NOMO-1 treated with DMSO at 0.1 percent for 48 hours (cell line): ENCODE results near the gene ZNF343.
A peak's percentile ranks its signal among the peaks of the same experiment; 100 is the strongest.
"Not testable (repeated sequence)": the region's sequence is repeated elsewhere in the genome, so short reads cannot be mapped to it uniquely, and the experiment has no call there.

Source experiments
- DNase-seq: peaks from one replicate; lab custom pipeline; 2025; ENCODE audit not compliant: unreplicated experiment; lab: John Stamatoyannopoulos, UW

ZNF343 gene

DNA sequence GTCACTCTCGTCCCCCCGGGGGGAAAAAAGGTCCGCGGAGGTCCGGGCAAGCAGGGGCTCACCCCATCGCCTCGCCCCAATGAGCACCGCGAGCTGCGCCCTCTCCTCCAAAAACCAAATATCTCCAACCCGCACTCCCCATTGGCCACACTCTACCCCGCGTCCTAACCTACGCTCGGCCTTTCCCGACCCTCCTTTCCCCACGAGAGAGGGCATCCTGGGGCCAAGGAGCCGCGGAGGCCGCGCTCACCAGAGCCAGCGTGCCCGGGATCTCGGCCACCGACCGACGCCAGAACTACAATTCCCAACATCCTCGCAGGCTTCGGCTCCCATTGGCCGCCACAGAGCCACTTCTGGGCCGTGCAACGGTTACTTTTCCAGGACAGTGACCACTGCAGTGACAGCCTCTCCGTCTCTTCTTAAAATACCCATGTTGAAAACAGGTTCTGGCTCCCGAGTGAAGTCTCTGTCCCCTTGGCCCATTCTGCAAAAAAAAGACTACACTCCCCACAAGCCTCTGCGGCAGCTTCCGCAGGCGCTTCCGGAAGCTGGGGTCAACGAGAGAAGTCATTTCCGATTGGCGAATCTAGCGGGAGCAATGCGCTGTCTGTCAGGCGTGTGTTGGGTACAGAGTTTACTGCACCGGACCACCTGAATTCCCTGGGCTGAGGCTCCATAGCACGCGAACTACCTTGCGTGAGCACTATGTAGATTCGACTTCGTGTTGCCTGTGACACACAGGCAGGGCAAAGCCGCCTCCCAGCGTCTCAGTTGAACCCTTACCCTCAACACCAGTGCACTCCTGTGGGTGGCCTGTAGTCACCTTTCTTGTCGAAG lies at the start of gene ZNF343:
Gene ZNF343, minus strand, starts transcription at position 285 of the 837 bp plus-strand sequence. CDS start 15,020 bp downstream, outside the sequence.
- DNase-seq = peak; percentile 86

DNA sequence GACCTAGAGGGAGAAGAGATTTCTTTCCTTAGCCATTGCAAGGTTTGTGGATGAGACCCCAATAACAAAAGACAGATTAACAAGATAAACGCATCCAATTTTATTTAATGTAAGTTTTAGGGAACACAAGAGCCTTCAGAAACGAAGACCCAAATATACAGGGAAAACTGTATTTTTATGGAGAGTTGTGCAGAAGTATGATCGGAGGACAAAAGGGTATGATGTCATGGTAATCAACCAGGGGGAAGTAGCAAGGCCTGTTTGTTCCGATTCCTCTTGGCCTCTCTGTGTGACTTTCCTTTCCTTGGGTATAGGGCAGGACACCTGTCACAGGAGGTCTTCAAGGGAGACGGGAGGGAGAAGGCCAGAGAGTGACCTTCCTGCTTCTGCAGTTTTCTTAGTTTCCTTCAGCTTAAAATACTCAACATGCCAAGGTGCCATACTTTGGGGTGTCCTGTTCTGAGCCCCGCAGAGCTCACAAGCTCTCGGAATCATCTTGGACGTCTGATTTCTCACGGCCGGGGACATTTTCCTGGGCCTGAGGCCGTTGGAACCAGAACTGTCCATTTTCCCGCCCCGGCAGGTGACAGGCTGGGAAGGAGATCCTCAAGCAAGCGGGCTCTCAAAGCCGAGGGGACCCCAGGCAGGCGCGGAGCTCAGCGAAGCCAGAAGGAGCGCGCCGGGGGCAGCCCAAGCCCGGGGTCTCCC lies 49.3 kb upstream of the ZNF343 start:
- DNase-seq = no peak

DNA sequence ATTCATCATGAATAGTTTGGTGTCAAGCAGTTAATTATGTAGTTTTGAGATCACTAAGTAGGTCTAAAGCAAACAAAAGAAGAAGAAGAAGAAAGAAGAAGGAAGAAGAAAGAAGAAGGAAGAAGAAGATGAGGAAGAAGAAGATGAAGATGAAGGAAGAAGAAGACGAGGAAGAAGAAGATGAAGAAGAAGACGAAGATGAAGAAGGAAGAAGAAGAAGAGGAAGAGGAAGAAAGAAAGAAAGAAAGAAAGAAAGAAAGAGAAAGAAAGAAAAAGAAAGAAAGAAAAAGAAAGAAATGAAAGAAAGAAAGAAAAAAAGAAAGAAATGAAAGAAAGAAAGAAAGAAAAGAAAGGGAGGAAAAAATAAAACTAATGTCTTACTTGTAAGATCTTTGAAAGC lies 36.9 kb upstream of the ZNF343 start:
- no peak for DNase-seq

DNA sequence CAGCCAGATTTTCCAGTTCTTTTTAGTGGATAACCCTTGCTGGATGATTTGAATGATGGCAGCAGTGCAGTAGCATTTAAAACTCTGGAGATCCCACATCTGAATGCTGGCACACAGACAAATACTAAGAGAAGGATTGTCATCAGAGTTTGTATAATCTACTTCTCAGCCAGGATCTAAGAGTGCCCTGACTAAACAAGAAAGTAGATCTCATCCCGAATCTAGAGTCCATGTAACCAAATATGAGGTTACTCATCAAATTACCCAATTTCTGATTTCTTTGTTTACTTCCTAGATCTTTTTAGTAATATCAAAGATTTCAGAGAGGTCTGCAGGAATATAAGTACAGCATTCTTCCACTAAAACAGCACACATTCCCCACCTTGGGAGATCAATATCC lies 35.5 kb upstream of the ZNF343 start:
- no peak for DNase-seq

DNA sequence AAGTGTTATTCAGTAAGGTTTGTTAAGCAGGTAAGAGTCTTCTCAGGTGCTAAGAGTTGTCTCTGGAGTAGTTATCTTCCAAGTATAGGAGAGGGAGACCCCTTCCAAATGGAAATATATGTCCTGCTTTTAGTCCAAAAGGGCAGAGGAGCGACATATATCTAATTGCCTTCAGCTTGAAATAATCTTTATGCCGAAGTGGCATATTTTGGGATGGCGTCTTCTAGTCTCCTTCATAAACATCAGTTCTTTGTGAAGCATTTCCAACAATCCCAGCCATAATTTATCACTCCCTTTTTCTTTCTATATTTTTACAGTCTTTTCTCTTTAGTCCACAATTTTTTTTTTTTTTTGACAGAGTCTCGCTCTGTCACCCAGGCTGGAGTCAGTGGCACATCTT lies 33.6 kb upstream of the ZNF343 start:
- DNase-seq = no peak

DNA sequence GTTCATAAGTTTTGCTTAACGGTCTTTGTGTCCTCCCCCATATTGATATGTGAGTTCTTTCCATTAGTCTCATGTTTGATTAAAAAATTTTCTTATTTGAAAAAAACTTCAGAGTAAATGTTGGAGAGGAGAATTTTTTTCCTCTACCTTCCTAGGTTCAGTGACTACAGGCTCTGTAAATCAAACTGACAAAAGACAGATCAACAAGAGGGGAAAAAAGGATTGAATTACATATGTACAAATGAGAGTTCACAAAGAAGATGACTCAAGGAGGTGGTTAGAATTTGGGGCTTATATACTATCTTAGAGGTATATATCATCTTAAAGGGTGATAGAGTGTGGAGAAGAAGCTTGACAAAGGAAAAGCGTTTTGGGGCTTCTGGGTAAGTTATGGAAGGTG lies 33.2 kb upstream of the ZNF343 start:
- DNase-seq = no peak

DNA sequence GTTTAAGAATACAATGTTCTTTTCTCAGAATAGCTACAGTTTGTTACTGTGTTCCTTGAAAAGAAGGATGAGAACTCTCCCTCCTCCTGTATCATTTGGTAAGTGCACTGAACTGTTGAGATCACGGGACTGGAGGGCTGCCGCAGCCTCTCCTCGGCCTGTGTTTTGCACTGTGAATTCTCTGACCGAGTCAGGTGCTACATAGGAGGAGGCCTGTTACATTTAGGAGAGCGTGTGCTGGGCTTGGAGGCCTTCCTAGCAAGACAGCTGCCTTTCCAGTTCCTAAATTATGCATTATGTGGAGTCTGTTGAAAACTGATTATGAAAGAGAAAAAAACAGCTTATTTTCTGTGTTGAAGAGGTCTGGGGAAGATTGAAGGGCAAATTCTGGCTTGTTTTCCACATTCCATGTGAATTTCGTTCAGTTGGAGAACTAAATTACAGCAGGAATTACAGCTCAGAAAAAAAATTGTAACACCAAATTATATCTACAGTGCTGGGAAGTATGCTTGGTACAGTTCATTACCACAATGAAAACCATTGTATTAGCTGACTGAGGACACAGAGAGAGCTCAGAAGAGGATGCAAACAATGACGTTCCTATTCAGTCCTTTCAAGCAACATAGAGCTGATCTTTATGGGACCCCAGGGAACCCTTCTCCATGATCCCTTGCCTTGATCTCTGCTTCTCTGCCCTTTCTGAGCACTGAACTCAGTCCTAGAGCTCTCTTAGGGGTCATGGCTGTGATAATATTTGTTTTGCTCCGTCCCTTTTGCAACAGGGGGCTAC lies 30.4 kb upstream of the ZNF343 start:
- DNase-seq = no peak

DNA sequence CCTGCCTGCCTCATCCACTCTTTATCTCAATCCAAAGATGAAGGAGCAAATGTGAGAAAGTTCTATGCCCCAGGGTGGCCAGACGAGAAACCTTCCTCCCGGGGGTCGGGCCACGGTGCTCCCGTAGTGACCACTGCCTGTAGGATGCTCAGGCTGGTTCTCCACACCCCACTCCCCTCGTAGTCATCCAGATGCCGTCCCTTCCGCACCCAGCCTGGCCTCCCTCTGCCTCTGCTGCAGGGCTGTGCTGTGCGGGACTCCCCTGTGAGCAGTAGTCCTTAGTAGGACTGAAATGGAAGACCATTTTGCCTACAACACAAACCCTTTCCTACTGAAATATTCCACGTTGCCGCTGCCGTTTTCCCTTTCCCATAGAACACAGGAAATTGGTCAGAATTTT lies 29.6 kb upstream of the ZNF343 start:
- no peak for DNase-seq

DNA sequence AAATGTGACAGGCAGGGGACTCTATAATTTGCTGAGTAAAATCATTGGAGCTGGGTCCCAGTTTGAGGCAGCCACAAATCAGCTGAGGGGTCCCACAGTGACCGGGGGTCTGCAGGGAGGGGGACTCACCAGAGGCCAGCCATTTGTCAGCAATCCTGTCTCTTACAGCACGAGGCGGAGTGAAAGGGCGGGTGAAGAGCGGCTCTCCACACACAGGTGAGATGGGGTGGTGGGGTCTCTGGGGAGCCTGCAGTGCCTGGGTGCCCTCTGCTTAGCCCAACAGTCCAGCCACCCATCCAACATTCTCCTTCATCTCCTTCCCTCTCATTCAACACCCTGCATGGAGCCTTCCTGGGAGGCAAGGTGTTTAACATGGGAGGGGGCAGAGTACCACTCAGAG lies 28.4 kb upstream of the ZNF343 start:
- DNase-seq = no peak

DNA sequence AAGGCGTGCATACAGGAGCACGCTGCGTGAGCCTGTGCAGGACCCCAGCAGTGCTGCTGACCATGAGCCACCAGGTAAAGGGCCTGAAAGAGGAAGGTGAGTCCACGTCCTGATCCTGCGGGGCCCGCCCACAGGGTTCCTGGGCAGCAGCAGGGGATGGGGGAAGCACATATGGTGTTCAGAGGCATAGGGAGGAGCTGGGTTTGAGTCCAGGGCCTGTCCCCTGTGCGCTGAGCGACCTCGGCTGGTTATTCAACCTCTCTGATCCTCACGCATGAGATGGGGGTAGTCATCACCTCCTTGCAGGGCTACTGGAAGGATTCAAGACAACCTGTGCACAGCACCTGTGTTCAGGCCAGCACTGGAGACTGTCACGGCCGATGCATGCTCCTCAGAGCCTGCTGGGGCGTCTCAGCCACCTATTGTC lies 27.9 kb upstream of the ZNF343 start, which contains the start of gene TMC2:
Gene TMC2, plus strand, starts transcription at position 14 of the 427 bp plus-strand sequence. Its CDS starts 49 bp downstream, at position 63.
- no peak for DNase-seq

DNA sequence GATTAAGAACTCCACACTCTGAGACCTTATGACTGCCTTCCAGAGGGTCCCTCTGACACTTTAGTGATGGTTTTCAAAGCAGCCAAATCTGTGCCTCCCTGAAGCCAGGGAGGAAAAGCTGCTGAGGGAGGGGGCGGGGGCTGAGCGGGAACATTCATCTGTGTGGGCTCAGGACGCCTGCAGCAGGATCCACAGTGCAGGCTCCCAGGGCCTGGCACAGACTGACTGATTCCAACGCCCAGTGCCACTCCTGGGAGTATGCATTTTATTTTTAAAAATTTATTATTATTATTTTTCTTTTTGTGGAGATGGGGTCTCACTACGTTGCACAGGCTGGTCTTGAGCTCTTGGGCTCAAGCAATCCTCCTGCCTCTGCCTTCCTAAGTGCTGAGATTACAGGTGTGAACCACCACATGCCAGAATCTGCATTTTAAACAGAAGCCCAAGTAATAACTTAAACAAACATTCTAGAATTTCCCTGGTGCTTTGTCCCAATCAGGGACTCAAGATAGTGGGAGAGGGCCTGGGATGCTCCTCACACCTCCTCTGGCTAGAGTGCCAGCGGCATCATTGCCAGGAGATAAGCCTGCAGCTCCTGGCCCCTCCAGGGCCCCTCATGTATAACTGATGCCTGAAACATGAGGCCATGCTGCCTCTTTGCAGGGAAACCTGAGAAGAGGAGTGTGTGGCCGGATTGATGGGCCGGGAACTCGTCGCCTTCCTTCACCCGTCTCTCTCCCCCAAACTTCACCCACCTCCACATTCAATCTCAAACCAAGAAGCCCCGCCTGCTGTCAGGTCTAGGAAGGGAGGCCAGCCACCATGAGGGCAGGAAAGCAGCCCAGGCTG lies 27.2 kb upstream of the ZNF343 start:
- no peak for DNase-seq

DNA sequence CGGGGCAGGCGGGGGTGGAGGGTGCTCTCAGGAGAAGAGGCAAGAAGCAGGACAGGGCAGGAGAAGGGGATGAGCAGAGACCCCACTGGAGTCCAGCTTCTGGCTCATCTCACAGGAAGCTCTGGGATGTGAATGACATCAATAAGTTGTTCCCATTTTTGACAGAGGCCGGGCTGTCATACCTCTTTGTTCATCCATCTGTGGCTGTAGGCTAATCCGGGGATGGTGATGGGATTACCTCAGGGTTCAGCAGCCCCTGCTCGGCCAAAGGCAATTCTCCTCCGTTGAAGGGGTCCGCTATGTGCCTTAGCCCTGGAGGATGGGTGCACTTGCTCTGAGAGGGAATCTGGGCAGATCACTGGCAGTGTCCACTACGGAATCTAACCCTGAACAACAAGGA lies 24.4 kb upstream of the ZNF343 start:
- DNase-seq = no peak

DNA sequence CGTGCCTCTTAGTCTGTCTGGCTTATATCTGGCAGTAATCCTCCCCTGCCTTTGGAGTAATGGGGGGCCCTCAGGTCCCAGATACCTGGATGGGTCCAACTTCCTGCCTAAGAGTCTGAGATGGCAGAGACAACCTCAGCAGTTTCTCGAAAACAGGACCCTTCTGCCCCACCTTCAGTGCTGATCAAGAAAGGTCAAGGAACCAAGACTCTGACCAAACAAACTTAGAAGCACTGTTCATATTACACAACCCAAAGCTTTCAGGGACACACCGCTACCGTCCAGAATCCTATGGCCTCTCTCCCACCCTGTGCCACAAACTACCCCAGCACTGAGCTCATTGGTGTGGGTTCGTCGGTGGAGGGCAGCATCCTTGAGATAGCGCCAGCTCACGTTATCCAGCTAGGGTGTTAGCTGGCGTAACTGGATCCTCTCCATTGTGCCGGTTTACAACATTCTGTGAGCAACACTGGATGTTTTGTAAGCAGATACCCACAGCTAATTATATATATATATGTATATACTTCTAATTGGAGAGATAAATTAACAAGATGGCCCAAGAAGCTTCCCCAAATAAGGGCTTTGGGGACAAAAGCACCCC lies 20.1 kb upstream of the ZNF343 start:
- DNase-seq = no peak

DNA sequence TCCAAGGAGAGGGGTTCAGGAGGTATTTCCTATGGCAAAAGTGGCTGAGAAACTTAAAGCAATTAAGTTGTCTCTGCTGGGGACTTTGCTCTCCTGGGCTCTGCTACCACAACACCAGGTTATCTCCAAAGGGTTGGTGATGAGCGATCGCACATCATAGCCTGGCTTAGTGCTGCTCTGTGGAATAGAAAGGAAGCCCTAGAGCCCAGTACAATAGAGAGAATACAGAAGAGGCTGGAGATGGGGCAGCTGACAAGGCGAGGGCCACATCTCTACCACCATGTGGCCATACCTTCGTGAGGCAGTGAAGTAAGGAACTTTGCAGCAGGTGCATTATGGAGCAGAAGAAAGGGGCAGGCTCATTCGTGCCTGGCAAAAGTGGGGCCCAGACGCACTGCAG lies 19.0 kb upstream of the ZNF343 start:
- DNase-seq = no peak

DNA sequence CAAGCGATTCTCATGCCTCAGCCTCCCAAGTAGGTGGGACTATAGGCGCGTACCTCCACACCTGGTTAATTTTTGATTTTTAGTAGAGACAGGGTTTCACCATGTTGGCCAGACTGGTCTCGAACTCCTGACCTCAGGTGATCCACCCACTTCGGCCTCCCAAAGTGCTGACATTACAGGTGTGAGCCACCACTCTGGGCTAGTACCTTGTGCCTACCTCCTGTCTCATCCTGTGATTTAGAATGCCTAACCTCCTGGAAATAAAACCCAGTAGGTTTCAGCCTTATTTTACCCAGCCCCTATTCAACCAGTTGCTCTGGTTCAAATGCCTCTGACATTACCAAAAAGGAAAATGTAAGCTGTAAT lies 17.5 kb upstream of the ZNF343 start:
- not testable (repeated sequence) for DNase-seq

DNA sequence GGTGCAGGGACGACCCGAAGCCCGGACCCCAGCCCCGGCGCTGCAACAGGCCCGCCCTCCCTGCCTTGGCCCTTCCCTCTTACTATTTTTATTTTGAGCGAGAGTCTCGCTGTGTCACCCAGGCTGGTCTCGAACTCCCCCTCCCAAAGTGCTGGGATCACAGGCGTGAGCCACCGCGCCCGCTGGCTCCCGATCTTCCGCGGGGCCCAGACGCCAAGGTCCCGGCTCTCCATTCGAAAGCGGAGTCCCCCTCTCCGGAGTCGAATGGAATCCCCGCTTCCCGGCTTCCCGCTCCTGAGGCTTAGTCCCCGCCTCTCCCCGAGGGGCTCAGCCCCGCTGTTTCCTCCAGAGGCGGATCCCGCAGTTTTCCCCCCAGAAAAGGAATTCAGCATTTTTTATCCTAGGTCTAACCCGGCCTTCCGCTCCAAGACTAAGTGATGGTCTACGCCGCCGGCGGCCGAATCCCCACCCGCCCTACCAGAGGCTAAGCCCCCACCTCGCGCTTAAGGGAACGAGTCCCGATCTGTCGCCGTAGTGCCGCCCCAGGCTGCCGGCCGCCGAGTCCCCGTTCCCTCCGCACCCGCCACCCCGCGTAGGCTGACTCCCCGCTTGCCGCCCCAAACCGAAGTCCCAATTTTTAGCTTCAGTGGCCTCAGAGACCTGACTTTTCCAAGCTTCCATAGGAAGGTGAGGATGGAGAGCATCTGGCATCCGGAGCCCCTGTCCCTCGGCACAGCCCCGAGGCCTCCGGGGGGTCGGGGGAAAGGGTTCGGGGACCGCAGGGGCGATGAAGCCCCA lies 16.2 kb upstream of the ZNF343 start:
- DNase-seq = no peak

DNA sequence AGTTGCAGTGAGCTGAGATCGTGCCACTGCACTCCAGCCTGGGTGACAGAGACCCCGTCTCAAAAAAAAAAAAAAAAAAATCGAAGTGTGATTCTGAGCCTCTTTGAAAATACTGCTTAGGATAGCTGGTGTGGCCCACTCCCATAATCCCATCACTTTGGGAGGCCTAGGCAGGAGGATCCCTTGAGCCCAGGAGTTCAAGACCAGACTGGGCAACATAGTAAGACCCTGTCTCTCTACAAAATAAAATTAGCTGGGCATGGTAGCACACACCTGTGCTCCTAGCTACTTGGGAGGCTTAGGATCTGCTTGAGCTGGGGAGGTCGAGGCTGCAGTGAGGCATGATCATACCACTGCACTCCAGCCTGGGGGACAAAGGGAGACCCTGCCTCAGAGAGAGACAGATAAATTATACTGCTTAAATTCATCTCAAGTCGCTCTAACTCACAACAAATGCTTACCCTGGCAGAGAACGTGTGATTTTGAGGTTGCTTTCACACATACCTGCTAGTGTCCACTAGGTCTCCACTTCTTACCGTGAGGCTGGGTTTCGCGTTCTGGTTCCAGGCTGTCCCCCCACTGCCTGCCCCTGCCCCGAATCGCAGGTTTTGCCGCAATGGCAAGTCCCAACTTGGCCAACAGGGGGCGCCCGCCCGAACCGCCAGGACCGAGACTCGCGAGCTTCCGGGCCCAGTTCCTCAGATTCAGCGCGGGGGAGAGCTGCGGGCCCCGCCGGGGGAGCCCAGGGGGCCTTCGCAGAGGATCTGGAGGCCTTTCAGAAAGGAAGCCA lies 15.4 kb upstream of the ZNF343 start:
- peak; percentile 67 for DNase-seq

DNA sequence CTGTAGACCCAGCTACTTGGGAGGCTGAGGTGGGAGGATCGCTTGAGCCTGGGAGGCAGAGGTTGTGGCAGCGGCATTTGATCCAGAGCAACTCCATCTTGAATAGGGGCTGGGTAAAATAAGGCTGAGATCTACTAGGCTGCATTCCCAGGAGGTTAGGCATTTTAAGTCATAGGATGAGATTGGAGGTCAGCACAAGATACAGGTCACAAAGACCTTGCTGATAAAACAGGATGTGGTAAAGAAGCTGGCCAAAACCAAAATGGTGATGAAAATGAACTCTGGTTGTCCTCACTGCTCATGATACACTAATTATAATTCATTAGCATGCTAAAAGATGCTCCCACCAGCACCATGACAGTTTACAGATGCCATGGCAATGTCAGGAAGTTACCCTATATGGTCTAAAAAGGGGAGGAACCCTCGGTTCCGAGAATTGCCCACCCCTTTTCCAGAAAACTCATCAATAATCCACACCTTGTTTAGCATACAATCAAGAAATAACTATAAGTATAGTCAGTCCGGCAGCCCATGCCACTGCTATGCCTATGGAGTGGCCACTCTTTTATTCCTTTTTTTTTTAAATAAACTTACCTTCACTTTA lies 14.2 kb upstream of the ZNF343 start:
- DNase-seq = not testable (repeated sequence)
